Measurements from ENCODE around the gene COL26A1.

GRCh38 chr7:101479217-101479616, 116.5 kb downstream of the COL26A1 start:
- TF ChIP-seq CTCF (IDR thresholded peaks at IDR 0.05 in 4 of 5, conservative IDR thresholded peaks at IDR 0.05 in 1 of 5) (no peak), POLR2A (IDR thresholded peaks at IDR 0.05) (no peak)

Measured in gastrocnemius medialis (tissue), 4 donors.